Muscle layer of duodenum (tissue), 2 donors: ENCODE data around the gene DCTN1.

Source experiments
- H3K27ac ChIP-seq: one replicate; pipeline ENCODE4 v1.7.0; 2013; ENCODE audit warnings: mild to moderate bottlenecking, low read length
- H3K27me3 ChIP-seq: one replicate; pipeline ENCODE4 v1.7.0; 2013; ENCODE audit warnings: low read depth, mild to moderate bottlenecking, control low read depth, low read length
- H3K36me3 ChIP-seq, 2 donors: one replicate each; pipeline ENCODE4 v1.7.0; 2013; ENCODE audit warnings: low read length in 2 of 2, control low read depth in 1 of 2, mild to moderate bottlenecking in 1 of 2; ENCODE audit not compliant: insufficient read depth in 2 of 2, control insufficient read depth in 1 of 2
- H3K4me1 ChIP-seq, 2 donors: one replicate each; pipeline ENCODE4 v1.7.0; 2013; ENCODE audit warnings: low read length in 2 of 2, mild to moderate bottlenecking in 2 of 2, control low read depth in 1 of 2, moderate library complexity in 1 of 2; ENCODE audit not compliant: insufficient read depth in 2 of 2, control insufficient read depth in 1 of 2
- H3K4me3 ChIP-seq, 2 donors: one replicate each; pipeline ENCODE4 v1.7.0; 2013; ENCODE audit warnings: low read length in 2 of 2, low read depth in 1 of 2, mild to moderate bottlenecking in 1 of 2
- H3K9me3 ChIP-seq, 2 donors: one replicate each; pipeline ENCODE4 v1.7.0; 2013; ENCODE audit warnings: low read length in 2 of 2, control low read depth in 1 of 2, mild to moderate bottlenecking in 1 of 2; ENCODE audit not compliant: control insufficient read depth in 1 of 2
- donor health status: healthy.

The DCTN1 gene

GRCh38 chr2:74384051-74384450 lies 3.9 kb upstream of the DCTN1 start:
- Histone ChIP-seq H3K4me1 (peaks cover 17 to 45% of the 10 kb centered on the region in 2 donors), H3K4me3 (no peak overlapping the region), H3K36me3 (no peaks in the 10 kb centered on the region), H3K27me3 (no peaks in the 10 kb centered on the region), H3K27ac (peak overlapping the region; percentile 24), H3K9me3 (no peaks in the 10 kb centered on the region)

- Histone ChIP-seq H3K27ac (peak overlapping the region; percentile 24), H3K4me1 (peaks cover 19 to 42% of the 10 kb centered on the region in 2 donors), H3K4me3 (no peak overlapping the region), H3K36me3 (no peaks in the 10 kb centered on the region), H3K9me3 (no peaks in the 10 kb centered on the region), H3K27me3 (no peaks in the 10 kb centered on the region)
Observed at GRCh38 chr2:74383254-74383653, 3.1 kb upstream of the DCTN1 start.

GRCh38 chr2:74381751-74382150 lies 1.6 kb upstream of the DCTN1 start:
- Histone ChIP-seq H3K27me3 (no peaks in the 10 kb centered on the region), H3K9me3 (no peaks in the 10 kb centered on the region), H3K27ac (no peak overlapping the region), H3K4me3 (no peak overlapping the region), H3K36me3 (peaks cover 12% of the 10 kb centered on the region in 2 donors), H3K4me1 (peaks cover 19 to 38% of the 10 kb centered on the region in 2 donors)

DNA sequence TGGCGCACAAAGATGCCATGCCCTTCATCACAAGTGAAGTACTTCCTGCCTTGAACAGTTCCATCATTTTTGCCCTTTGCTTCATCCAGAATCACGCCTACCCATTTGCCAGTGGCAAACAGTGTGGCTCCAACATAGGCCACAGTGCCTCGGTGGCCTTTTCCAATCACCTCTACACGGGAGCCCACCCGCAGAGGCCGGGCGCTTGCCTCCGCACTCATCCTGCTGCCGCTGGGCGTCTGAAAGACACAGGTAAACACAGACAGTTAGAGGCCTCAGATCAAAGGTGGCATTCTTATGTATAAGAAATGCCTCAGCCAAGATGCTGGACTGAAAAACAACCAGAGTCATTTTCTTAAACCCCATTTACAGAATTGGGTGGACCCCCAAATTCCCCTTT lies 2.1 kb downstream of the DCTN1 start:
- H3K9me3 ChIP-seq: no peaks in the 10 kb centered on the region
- H3K36me3 ChIP-seq: peaks cover 21 to 27% of the 10 kb centered on the region in 2 donors
- H3K27ac ChIP-seq: no peak overlapping the region
- no peak overlapping the region for H3K4me3 ChIP-seq
- H3K27me3 ChIP-seq: no peaks in the 10 kb centered on the region
- H3K4me1 ChIP-seq: peaks cover 19 to 47% of the 10 kb centered on the region in 2 donors

GRCh38 chr2:74375838-74376237 lies 4.3 kb downstream of the DCTN1 start:
- Histone ChIP-seq H3K4me1 (peaks cover 19 to 57% of the 10 kb centered on the region in 2 donors), H3K4me3 (no peak overlapping the region), H3K36me3 (peaks cover 26 to 33% of the 10 kb centered on the region in 2 donors), H3K27me3 (no peaks in the 10 kb centered on the region), H3K27ac (no peak overlapping the region), H3K9me3 (no peaks in the 10 kb centered on the region)

DNA sequence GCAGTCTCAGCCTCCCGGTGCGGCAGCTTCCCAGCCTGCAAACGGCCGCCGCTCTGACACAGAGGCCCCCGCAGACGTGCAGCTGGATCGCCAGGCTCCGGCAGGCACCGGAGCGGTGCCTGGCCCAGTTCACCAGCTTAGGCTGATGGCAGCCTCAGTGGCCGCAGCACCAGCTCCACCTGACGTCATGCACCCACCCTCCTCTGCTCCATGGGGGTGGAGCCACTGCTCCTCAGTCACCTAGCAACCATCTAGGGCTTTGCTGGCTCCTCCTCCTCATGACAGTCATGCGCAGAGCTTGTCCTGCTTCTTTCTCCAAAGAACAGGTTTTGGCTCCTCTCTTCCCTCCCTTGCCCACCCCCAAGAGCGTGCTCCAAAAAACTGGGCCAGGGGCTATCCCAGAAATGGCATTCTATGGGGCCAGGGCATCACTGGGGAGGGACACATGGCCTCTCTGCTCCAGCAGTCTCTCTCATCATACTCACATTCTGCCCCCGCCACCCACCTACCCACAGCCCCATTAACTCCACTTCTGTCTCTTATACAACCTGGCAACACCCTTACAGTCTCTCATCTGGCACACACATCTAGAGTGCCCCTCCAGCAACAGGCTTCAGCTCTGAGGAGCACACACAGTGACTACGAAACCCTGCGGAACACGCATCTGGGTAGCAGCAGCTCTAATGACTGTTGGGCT lies 5.5 kb downstream of the DCTN1 start:
- peaks cover 38 to 45% of the 10 kb centered on the region in 2 donors for H3K36me3 ChIP-seq
- H3K4me3 ChIP-seq: peak overlapping the region; percentile 43 to 65
- peaks cover 8 to 45% of the 10 kb centered on the region in 2 donors for H3K4me1 ChIP-seq
- no peaks in the 10 kb centered on the region for H3K9me3 ChIP-seq
- no peak overlapping the region for H3K27ac ChIP-seq
- H3K27me3 ChIP-seq: no peaks in the 10 kb centered on the region

DNA sequence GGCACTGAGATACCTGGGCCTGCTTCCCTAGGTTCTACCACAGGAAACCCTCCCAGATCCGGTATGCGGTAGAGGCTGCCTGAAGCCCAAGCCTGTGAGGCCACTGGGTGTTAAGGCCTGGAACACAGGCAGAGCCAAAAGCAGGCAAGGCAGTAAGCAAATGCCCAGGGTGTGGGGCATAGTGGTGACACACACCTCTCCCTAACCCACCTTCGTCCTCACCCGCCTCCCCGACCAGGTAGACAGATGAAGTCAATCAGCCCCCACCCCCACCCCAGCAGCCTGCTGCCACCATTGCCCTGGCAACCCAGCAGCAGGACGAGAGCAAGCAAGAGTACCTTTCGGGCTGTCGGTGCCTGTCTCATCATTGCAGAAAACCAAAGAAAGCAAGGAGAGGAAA lies 6.1 kb downstream of the DCTN1 start:
- Histone ChIP-seq H3K27me3 (no peaks in the 10 kb centered on the region), H3K4me3 (peak overlapping the region; percentile 43 to 65), H3K36me3 (peaks cover 42 to 52% of the 10 kb centered on the region in 2 donors), H3K27ac (no peak overlapping the region), H3K9me3 (no peaks in the 10 kb centered on the region), H3K4me1 (peaks cover 2 to 39% of the 10 kb centered on the region in 2 donors)

- Histone ChIP-seq H3K4me3 (peak overlapping the region in 1 of 2 donors; percentile 65), H3K27ac (no peak overlapping the region), H3K36me3 (peaks cover 50 to 59% of the 10 kb centered on the region in 2 donors)
Observed at GRCh38 chr2:74373221-74373676, 6.9 kb downstream of the DCTN1 start.

GRCh38 chr2:74372674-74373073 lies 7.4 kb downstream of the DCTN1 start:
- Histone ChIP-seq H3K4me3 (no peak overlapping the region), H3K9me3 (no peaks in the 10 kb centered on the region), H3K4me1 (peaks cover 0 to 34% of the 10 kb centered on the region in 2 donors), H3K36me3 (peaks cover 51 to 63% of the 10 kb centered on the region in 2 donors), H3K27ac (no peak overlapping the region), H3K27me3 (no peaks in the 10 kb centered on the region)

More at GRCh38 chr2:74373221-74373676, 6.9 kb downstream of the DCTN1 start:
- H3K27me3 ChIP-seq: no peaks in the 10 kb centered on the region
- no peaks in the 10 kb centered on the region for H3K9me3 ChIP-seq
- H3K4me1 ChIP-seq: peaks cover 0 to 34% of the 10 kb centered on the region in 2 donors

DNA sequence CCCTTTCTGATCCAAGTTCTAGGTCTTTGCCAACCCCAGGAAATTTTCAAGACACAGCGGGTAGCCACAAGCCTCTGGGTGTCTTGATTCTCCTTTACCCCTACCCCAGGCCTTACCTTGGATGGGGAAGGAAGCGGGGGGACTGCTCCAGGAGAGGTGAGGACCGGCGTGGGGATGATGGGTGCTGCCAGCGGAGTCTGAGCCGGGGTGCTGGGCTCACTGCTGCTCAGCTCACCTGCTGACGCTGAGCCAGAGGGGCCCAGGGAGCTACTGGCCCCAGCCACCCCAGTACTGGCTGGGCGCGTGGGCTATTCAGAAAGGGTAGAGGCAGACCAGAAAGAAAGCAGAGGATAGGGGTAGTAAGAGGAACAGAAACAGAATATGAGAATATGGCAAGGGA lies 8.7 kb downstream of the DCTN1 start:
- H3K36me3 ChIP-seq: peaks cover 53 to 63% of the 10 kb centered on the region in 2 donors
- H3K4me1 ChIP-seq: peaks cover 0 to 34% of the 10 kb centered on the region in 2 donors
- H3K27me3 ChIP-seq: no peaks in the 10 kb centered on the region
- no peaks in the 10 kb centered on the region for H3K9me3 ChIP-seq
- no peak overlapping the region for H3K27ac ChIP-seq
- no peak overlapping the region for H3K4me3 ChIP-seq

- Histone ChIP-seq H3K27ac (no peak overlapping the region), H3K36me3 (peaks cover 62 to 66% of the 10 kb centered on the region in 2 donors), H3K27me3 (no peaks in the 10 kb centered on the region), H3K4me1 (peaks cover 0 to 39% of the 10 kb centered on the region in 2 donors), H3K4me3 (no peak overlapping the region), H3K9me3 (no peaks in the 10 kb centered on the region)
Observed at GRCh38 chr2:74369976-74370375, 10.1 kb downstream of the DCTN1 start.
